Cortex of kidney (tissue), 1 donor: ENCODE measurements around the gene PHETA1.

Experiments used
- DNase-seq: peaks from one replicate; lab custom pipeline; 2025; lab: John Stamatoyannopoulos, UW

PHETA1 gene

DNA sequence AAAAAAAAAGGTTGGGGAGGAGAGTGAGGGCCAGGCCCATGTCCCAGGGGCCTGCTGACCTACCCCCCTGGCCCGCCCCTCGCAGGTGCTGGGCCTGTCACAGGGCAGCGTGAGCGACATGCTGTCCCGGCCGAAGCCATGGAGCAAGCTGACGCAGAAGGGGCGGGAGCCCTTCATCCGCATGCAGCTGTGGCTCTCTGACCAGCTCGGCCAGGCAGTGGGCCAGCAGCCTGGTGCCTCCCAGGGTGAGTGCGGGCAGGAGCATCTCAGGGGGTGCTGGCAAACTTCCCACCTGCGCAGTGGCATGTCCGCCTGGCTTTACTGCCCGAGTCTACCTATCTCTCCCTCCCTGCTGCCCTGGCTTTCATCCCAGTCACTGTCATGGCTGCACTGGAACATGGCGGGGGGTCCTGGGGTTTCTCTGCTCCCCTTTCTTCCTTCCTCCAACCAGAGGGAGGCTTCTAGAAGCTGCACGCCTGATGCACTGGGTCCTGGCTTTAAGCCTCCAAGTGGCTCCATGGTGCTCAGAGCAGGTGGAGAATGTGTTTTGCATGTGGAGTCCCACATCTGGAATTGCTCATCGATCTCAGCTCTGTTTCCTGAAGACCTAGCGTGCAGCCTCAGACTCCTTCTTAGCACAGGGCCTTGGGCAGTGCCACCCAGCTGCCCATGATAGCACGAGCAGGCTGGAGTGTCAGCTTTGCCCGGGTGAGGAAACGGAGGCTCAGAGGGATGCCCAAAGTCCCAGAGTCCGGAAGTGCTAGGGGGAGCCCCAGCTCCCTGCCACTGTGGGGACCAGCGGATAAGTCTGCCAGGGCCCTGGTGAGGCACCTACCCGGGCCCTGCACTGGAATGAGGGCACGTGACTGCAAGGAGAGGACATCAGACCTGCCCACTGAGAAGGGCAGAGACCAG is 46.3 kb downstream of the PHETA1 start:
- DNase-seq: no peak

DNA sequence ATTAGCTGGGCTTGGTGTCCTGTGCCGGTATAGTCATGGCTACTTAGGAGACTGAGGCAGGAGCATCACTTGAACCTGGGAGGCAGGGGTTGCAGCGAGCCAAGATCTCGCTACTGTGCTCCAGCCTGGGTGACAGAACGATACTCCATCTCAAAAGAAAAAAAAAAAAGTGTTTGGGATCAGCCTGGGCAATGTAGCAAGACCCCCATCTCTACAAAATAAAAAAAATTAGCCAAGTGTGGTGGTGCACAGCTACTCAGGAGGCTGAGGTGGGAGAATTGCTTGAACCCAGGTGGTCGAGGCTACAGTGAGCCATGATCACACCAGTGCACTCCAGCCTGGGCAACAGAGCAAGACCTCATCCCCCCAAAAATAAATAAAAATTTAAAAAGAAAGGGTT is 47.6 kb downstream of the PHETA1 start:
- no peak for DNase-seq

DNA sequence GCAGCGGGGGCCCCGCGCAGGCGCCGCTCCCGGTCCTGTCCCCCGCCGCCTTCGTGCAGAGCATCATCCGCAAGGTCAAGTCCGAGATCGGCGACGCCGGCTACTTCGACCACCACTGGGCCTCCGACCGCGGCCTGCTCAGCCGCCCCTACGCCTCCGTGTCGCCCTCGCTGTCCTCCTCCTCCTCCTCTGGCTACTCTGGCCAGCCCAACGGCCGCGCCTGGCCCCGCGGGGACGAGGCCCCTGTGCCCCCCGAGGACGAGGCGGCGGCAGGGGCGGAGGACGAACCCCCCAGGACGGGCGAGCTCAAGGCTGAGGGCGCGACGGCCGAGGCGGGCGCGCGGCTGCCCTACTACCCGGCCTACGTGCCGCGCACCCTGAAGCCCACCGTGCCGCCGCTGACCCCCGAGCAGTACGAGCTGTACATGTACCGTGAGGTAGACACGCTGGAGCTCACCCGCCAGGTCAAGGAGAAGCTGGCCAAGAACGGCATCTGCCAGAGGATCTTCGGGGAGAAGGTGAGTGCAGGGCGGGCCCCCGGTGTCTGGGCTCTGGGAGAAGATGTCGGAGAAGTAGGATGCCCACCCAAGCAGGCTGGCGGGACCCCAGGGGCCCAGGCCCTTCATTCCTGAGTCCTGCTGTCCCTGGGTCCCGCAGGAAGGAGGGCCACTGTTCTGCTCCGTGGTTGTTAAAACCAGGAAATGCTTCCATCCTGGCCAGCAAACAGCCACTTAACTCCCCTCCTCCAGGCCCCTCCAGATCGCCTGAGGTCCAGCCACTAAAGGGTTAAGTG is 48.4 kb downstream of the PHETA1 start:
- no peak for DNase-seq

GRCh38 chr12:111319600-111320257 is 49.2 kb downstream of the PHETA1 start:
- no peak for DNase-seq

DNA sequence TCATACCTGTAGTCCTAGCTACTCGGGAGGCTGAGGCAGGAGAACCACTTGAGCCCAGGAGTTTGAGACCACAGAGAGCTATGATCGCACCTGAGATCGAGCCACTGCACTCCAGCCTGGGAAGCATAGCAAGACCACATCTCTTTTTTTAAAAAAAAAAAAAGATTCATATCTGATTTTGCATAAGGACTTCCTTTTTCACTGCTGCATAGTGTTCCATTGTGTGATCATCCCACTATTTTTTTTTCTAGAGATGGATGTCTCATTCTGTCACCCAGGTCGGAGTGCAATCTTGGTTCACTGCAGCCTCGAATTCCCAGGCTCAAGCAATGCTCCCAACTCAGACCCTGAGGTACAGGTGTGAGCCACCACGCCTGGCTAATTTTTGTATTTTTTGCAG is 50.4 kb downstream of the PHETA1 start:
- DNase-seq: no peak

- no peak for DNase-seq
Measured at GRCh38 chr12:111316671-111317070, 52.2 kb downstream of the PHETA1 start.

- DNase-seq: no peak
Measured at GRCh38 chr12:111314953-111315539, 53.8 kb downstream of the PHETA1 start.

- no peak for DNase-seq
Measured at GRCh38 chr12:111313833-111314259, 55.0 kb downstream of the PHETA1 start.

DNA sequence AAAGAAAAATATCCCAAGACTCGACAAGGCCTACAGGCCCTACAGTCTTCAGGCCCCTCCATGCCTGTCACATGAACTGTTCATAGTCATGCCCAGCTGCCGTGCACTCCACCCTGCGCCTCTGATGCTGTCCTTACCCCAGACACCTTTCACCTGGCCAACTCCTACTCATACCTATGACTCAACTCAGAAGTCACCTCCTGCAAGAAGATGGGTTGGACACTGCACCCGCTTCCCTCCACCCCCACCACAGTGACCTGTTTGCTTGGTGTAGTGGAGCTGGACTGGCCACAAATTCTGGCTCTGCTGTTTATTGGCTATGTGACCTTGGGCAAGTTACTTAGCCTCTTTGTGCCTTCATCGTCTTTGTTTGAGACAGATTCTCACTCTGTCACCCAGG is 56.2 kb downstream of the PHETA1 start:
- no peak for DNase-seq

- DNase-seq: no peak
Measured at GRCh38 chr12:111312016-111312415, 56.9 kb downstream of the PHETA1 start.

GRCh38 chr12:111311011-111311410 is 57.9 kb downstream of the PHETA1 start:
- DNase-seq: no peak
